Measurements from ENCODE around the gene ARHGEF28.

The ARHGEF28 gene

GRCh38 chr5:73867345-73868335 is 241.6 kb downstream of the ARHGEF28 start:
- WGBS (ENCODE audit: extremely low coverage, insufficient coverage, low lambda C conversion rate), result no CpG with 5 or more reads among the region's 5 CpGs
- Histone ChIP-seq H4K8ac (ENCODE audit: low read depth, low read length) (no peak overlapping the region), H2AK5ac (ENCODE audit: low read length) (no peak overlapping the region), H2BK120ac (ENCODE audit: low read depth, low read length) (no peak overlapping the region), H2BK15ac (replicated peaks; ENCODE audit: low read depth) (no peak overlapping the region), H3K56ac (ENCODE audit: low read length) (no peak overlapping the region), H3K23ac (ENCODE audit: low read length) (no peak overlapping the region), H3K27me3 (ENCODE audit: insufficient read depth, low read length, poor library complexity) (no peaks in the 10 kb centered on the region), H3K27ac (ENCODE audit: low read depth, low read length) (no peak overlapping the region), H3K18ac (ENCODE audit: low read length) (no peak overlapping the region), H3K4me1 (ENCODE audit: control insufficient read depth, low read depth, low read length) (no peaks in the 10 kb centered on the region), H3K79me2 (ENCODE audit: control insufficient read depth, insufficient read depth, low read length) (no peaks in the 10 kb centered on the region), H2BK5ac (ENCODE audit: low read length) (no peak overlapping the region), H3K79me1 (ENCODE audit: low read length) (no peaks in the 10 kb centered on the region), H4K5ac (ENCODE audit: low read length) (no peak overlapping the region), H3K4me2 (ENCODE audit: low read length) (no peak overlapping the region), H3K36me3 (ENCODE audit: control insufficient read depth, insufficient read depth, low read length) (no peaks in the 10 kb centered on the region), H3K4me3 (ENCODE audit: low read length) (no peak overlapping the region), H3K9ac (ENCODE audit: low read length) (no peak overlapping the region), H3K4ac (ENCODE audit: low read depth, low read length) (no peak overlapping the region)
- no peak for DNase-seq

GRCh38 chr5:73883646-73884045 is 257.6 kb downstream of the ARHGEF28 start:
- Histone ChIP-seq H3K4me1 (ENCODE audit: control insufficient read depth, low read depth, low read length) (no peaks in the 10 kb centered on the region), H3K56ac (ENCODE audit: low read length) (no peak overlapping the region), H3K23ac (ENCODE audit: low read length) (no peak overlapping the region), H4K8ac (ENCODE audit: low read depth, low read length) (no peak overlapping the region), H3K4ac (ENCODE audit: low read depth, low read length) (no peak overlapping the region), H4K5ac (ENCODE audit: low read length) (no peak overlapping the region), H3K79me1 (ENCODE audit: low read length) (no peaks in the 10 kb centered on the region), H2AK5ac (ENCODE audit: low read length) (no peak overlapping the region), H2BK15ac (replicated peaks; ENCODE audit: low read depth) (no peak overlapping the region), H2BK120ac (ENCODE audit: low read depth, low read length) (no peak overlapping the region), H3K79me2 (ENCODE audit: control insufficient read depth, insufficient read depth, low read length) (no peaks in the 10 kb centered on the region), H3K27me3 (ENCODE audit: insufficient read depth, low read length, poor library complexity) (no peaks in the 10 kb centered on the region), H2BK5ac (ENCODE audit: low read length) (no peak overlapping the region), H3K27ac (ENCODE audit: low read depth, low read length) (no peak overlapping the region), H3K4me3 (ENCODE audit: low read length) (no peak overlapping the region), H3K4me2 (ENCODE audit: low read length) (no peak overlapping the region), H3K9ac (ENCODE audit: low read length) (no peak overlapping the region), H3K36me3 (ENCODE audit: control insufficient read depth, insufficient read depth, low read length) (no peaks in the 10 kb centered on the region), H3K18ac (ENCODE audit: low read length) (no peak overlapping the region)
- DNase-seq, result no peak
- WGBS (ENCODE audit: extremely low coverage, insufficient coverage, low lambda C conversion rate), result no CpG with 5 or more reads among the region's 7 CpGs

- Histone ChIP-seq H3K27me3 (ENCODE audit: insufficient read depth, low read length, poor library complexity) (no peaks in the 10 kb centered on the region), H3K79me2 (ENCODE audit: control insufficient read depth, insufficient read depth, low read length) (no peaks in the 10 kb centered on the region), H2AK5ac (ENCODE audit: low read length) (no peak overlapping the region), H2BK120ac (ENCODE audit: low read depth, low read length) (no peak overlapping the region), H4K8ac (ENCODE audit: low read depth, low read length) (no peak overlapping the region), H3K4me3 (ENCODE audit: low read length) (no peak overlapping the region), H2BK15ac (replicated peaks; ENCODE audit: low read depth) (no peak overlapping the region), H4K5ac (ENCODE audit: low read length) (no peak overlapping the region), H2BK5ac (ENCODE audit: low read length) (no peak overlapping the region), H3K79me1 (ENCODE audit: low read length) (no peaks in the 10 kb centered on the region), H3K18ac (ENCODE audit: low read length) (no peak overlapping the region), H3K56ac (ENCODE audit: low read length) (no peak overlapping the region), H3K27ac (ENCODE audit: low read depth, low read length) (no peak overlapping the region), H3K36me3 (ENCODE audit: control insufficient read depth, insufficient read depth, low read length) (no peaks in the 10 kb centered on the region), H3K4me1 (ENCODE audit: control insufficient read depth, low read depth, low read length) (no peaks in the 10 kb centered on the region), H3K4ac (ENCODE audit: low read depth, low read length) (no peak overlapping the region), H3K9ac (ENCODE audit: low read length) (no peak overlapping the region), H3K23ac (ENCODE audit: low read length) (no peak overlapping the region), H3K4me2 (ENCODE audit: low read length) (no peak overlapping the region)
- no CpG with 5 or more reads among the region's 4 CpGs for WGBS (ENCODE audit: extremely low coverage, insufficient coverage, low lambda C conversion rate)
- no peak for DNase-seq
Measured at GRCh38 chr5:73887688-73888087, 261.7 kb downstream of the ARHGEF28 start.

- no peak for DNase-seq
- Histone ChIP-seq H2BK15ac (replicated peaks; ENCODE audit: low read depth) (no peak overlapping the region), H2BK5ac (ENCODE audit: low read length) (no peak overlapping the region), H3K27ac (ENCODE audit: low read depth, low read length) (no peak overlapping the region), H3K9ac (ENCODE audit: low read length) (no peak overlapping the region), H3K4me3 (ENCODE audit: low read length) (no peak overlapping the region), H4K8ac (ENCODE audit: low read depth, low read length) (no peak overlapping the region), H3K27me3 (ENCODE audit: insufficient read depth, low read length, poor library complexity) (no peaks in the 10 kb centered on the region), H3K23ac (ENCODE audit: low read length) (no peak overlapping the region), H2AK5ac (ENCODE audit: low read length) (no peak overlapping the region), H3K36me3 (ENCODE audit: control insufficient read depth, insufficient read depth, low read length) (no peaks in the 10 kb centered on the region), H3K4me2 (ENCODE audit: low read length) (no peak overlapping the region), H2BK120ac (ENCODE audit: low read depth, low read length) (no peak overlapping the region), H3K56ac (ENCODE audit: low read length) (no peak overlapping the region), H3K79me2 (ENCODE audit: control insufficient read depth, insufficient read depth, low read length) (no peaks in the 10 kb centered on the region), H3K4me1 (ENCODE audit: control insufficient read depth, low read depth, low read length) (no peaks in the 10 kb centered on the region), H3K79me1 (ENCODE audit: low read length) (no peaks in the 10 kb centered on the region), H3K4ac (ENCODE audit: low read depth, low read length) (no peak overlapping the region), H4K5ac (ENCODE audit: low read length) (no peak overlapping the region), H3K18ac (ENCODE audit: low read length) (no peak overlapping the region)
- WGBS (ENCODE audit: extremely low coverage, insufficient coverage, low lambda C conversion rate), result no CpG with 5 or more reads among the region's 4 CpGs
Measured at GRCh38 chr5:73890569-73890968, 264.6 kb downstream of the ARHGEF28 start.

- WGBS (ENCODE audit: extremely low coverage, insufficient coverage, low lambda C conversion rate), result no CpG with 5 or more reads among the region's 6 CpGs
- H3K56ac ChIP-seq (ENCODE audit: low read length), result no peak overlapping the region
- no peak overlapping the region for H4K8ac ChIP-seq (ENCODE audit: low read depth, low read length)
- no peak overlapping the region for H2BK120ac ChIP-seq (ENCODE audit: low read depth, low read length)
- no peak overlapping the region for H2AK5ac ChIP-seq (ENCODE audit: low read length)
- H3K27me3 ChIP-seq (ENCODE audit: insufficient read depth, low read length, poor library complexity), result no peaks in the 10 kb centered on the region
- H2BK5ac ChIP-seq (ENCODE audit: low read length), result no peak overlapping the region
- H3K79me2 ChIP-seq (ENCODE audit: control insufficient read depth, insufficient read depth, low read length), result no peaks in the 10 kb centered on the region
- H3K27ac ChIP-seq (ENCODE audit: low read depth, low read length), result no peak overlapping the region
- DNase-seq, result no peak
- H2BK15ac ChIP-seq (replicated peaks; ENCODE audit: low read depth), result no peak overlapping the region
- no peak overlapping the region for H3K23ac ChIP-seq (ENCODE audit: low read length)
- no peak overlapping the region for H3K9ac ChIP-seq (ENCODE audit: low read length)
- H3K4me1 ChIP-seq (ENCODE audit: control insufficient read depth, low read depth, low read length), result no peaks in the 10 kb centered on the region
- H3K4ac ChIP-seq (ENCODE audit: low read depth, low read length), result no peak overlapping the region
- no peak overlapping the region for H3K4me2 ChIP-seq (ENCODE audit: low read length)
- H3K36me3 ChIP-seq (ENCODE audit: control insufficient read depth, insufficient read depth, low read length), result no peaks in the 10 kb centered on the region
- H3K79me1 ChIP-seq (ENCODE audit: low read length), result no peaks in the 10 kb centered on the region
- H3K4me3 ChIP-seq (ENCODE audit: low read length), result no peak overlapping the region
- no peak overlapping the region for H4K5ac ChIP-seq (ENCODE audit: low read length)
- no peak overlapping the region for H3K18ac ChIP-seq (ENCODE audit: low read length)
Measured at GRCh38 chr5:73892218-73892617, 266.2 kb downstream of the ARHGEF28 start.
